A549 (cell line): ENCODE measurements around the gene CCT8. TPM values are rescaled to one million over a fixed set of nuclear protein-coding genes. Genes with fewer than 3 reads are reported as not detected.

Source experiments
- ATAC-seq, 2 experiments: fragments of 200-7000 bp in 1 of 2; fragments of >200 bp in 1 of 2; cut with Nextera tagmentation in 1 of 2; cut with Tn5 transposase in 1 of 2; 3 replicates each; pipeline versions ENCODE4 v1.8.0 to v1.9.1; 2018 to 2020; ENCODE audit warnings: mild to moderate bottlenecking in 1 of 2, moderate library complexity in 1 of 2
- CTCF ChIA-PET: fragments of 300-600 bp; sonication (Branson Sonifier 250); formaldehyde crosslinking; extraction: SDS; loops from one replicate; lab custom pipeline; 2021; ENCODE audit warnings: antibody characterized with exemption, inconsistent platforms; lab: Yijun Ruan, JAX
- POLR2A ChIA-PET: fragments of 350-600 bp; formaldehyde crosslinking; extraction: SDS; loops from one replicate; lab custom pipeline; 2021; ENCODE audit warnings: antibody characterized with exemption, inconsistent platforms; lab: Yijun Ruan, JAX
- DNase-seq, 2 experiments: peaks; one replicate each; pipeline versions ENCODE4 v3.0.0 to v3.0.0-alpha.2; 2011 to 2016; ENCODE audit warnings: low read depth in 1 of 2, low spot score in 1 of 2
- FAIRE-seq: peaks from 2 replicates; lab custom pipeline; 2011; peaks lifted over from hg19 to GRCh38; lab: Jason Lieb, UNC
- H3K27ac ChIP-seq, 2 experiments: fragments of >200 bp; sonication (Bioruptor Twin); formaldehyde crosslinking; 3 replicates each; pipeline ENCODE4 v1.5.1; 2016 to 2017
- H3K4me1 ChIP-seq: fragments of >200 bp; sonication (Bioruptor Twin); formaldehyde crosslinking; 3 replicates; pipeline ENCODE4 v1.6.1; 2016
- H3K4me2 ChIP-seq: fragments of >200 bp; sonication (Bioruptor Twin); formaldehyde crosslinking; 3 replicates; pipeline ENCODE4 v1.6.1; 2016
- H3K4me3 ChIP-seq: fragments of >200 bp; sonication (Bioruptor Twin); formaldehyde crosslinking; 3 replicates; pipeline ENCODE4 v1.5.1; 2016
- H3K9me3 ChIP-seq: fragments of >200 bp; sonication (Bioruptor Twin); formaldehyde crosslinking; 3 replicates; pipeline ENCODE4 v1.6.1; 2016
- CBX8 ChIP-seq: fragments of 200-600 bp; sonication (generic); IDR thresholded peaks from 2 replicates; pipeline ENCODE4 v1.6.1; 2016
- FOSL2 ChIP-seq, 2 experiments: fragments of 450-650 bp in 1 of 2; fragments of >200 bp in 1 of 2; sonication (Bioruptor Twin) in 1 of 2; formaldehyde crosslinking; IDR thresholded peaks; 2 replicates each; pipeline versions ENCODE4 v1.5.0 to v1.6.1; 2016 to 2020; ENCODE audit warnings: mild to moderate bottlenecking in 1 of 2, moderate library complexity in 1 of 2
- HDAC2 ChIP-seq: fragments of 200-600 bp; sonication (generic); IDR thresholded peaks from 2 replicates; pipeline ENCODE4 v1.6.1; 2016
- HEYL ChIP-seq: fragments of 250-450 bp; sonication (Bioruptor Pico); IDR thresholded peaks from 2 replicates; pipeline ENCODE4 v1.8.0; 2021; ENCODE audit warnings: mild to moderate bottlenecking, moderate library complexity
- KDM5A ChIP-seq: fragments of 200-600 bp; sonication (generic); IDR thresholded peaks from 2 replicates; pipeline ENCODE4 v1.6.1; 2016; ENCODE audit warnings: antibody characterized with exemption, mild to moderate bottlenecking
- MAFK ChIP-seq: fragments of 450-650 bp; IDR thresholded peaks from 2 replicates; pipeline ENCODE4 v1.6.1; 2014; ENCODE audit not compliant: partially characterized antibody
- NPAS2 ChIP-seq: fragments of 250-450 bp; sonication (Bioruptor Pico); IDR thresholded peaks from 2 replicates; pipeline ENCODE4 v1.8.0; 2022; ENCODE audit warnings: mild to moderate bottlenecking, moderate library complexity, borderline replicate concordance
- POLR2AphosphoS2 ChIP-seq: conservative IDR thresholded peaks from 2 replicates; pipeline ENCODE4 v1.6.1; 2012; ENCODE audit warnings: low read length, improper control_type of control experiment, inconsistent platforms
- RAD21 ChIP-seq, 2 experiments: fragments of >200 bp in 1 of 2; sonication (Bioruptor Twin) in 1 of 2; formaldehyde crosslinking in 1 of 2; IDR thresholded peaks in 1 of 2; conservative IDR thresholded peaks in 1 of 2; 2 replicates in 1 of 2; 3 replicates in 1 of 2; pipeline ENCODE4 v1.6.1; 2012 to 2018; ENCODE audit warnings: inconsistent platforms in 1 of 2
- ZFP36 ChIP-seq: fragments of 450-650 bp; IDR thresholded peaks from 2 replicates; pipeline ENCODE4 v1.6.1; 2014; ENCODE audit warnings: borderline replicate concordance; ENCODE audit not compliant: partially characterized antibody
- ZNF302 ChIP-seq: fragments of 250-450 bp; sonication (Bioruptor Pico); IDR thresholded peaks from 2 replicates; pipeline ENCODE4 v1.9.0; 2021; ENCODE audit warnings: inconsistent platforms, mild to moderate bottlenecking, moderate library complexity
- WGBS: methylation state at CpG from one replicate; pipeline ENCODE4 v1.1.6; 2017; ENCODE audit errors: missing lambda C conversion rate; 5-methylcytosine and 5-hydroxymethylcytosine counted together
- polyA plus RNA-seq, 4 experiments: library from polyadenylated mRNA; depleted of rRNA in 3 of 4; stranded (reverse); fragments of >200 nt; fragmentation: RNase III in 1 of 4; extraction: RNeasy Plus Mini Kit Qiagen cat#74134 plus additional on column Dnase treatment in 1 of 4; gene quantifications; 2 replicates in 3 of 4; 3 replicates in 1 of 4; pipeline ENCODE4 v1.2.3, GENCODE V29; 2011 to 2017
- TF ChIP-seq, protein P1 (sequence below): fragments of 250-450 bp; sonication (Bioruptor Pico); IDR thresholded peaks from 2 replicates; pipeline ENCODE4 v1.5.0; 2020; ENCODE audit warnings: low read depth, mild to moderate bottlenecking, moderate library complexity
- TF ChIP-seq, protein P2 (sequence below): fragments of 200-600 bp; sonication (generic); IDR thresholded peaks from 2 replicates; pipeline ENCODE4 v1.6.1; 2016; ENCODE audit warnings: antibody characterized with exemption, mild to moderate bottlenecking, moderate library complexity
- TF ChIP-seq, protein P3 (sequence below): fragments of >200 bp; sonication (Bioruptor Twin); formaldehyde crosslinking; IDR thresholded peaks from 2 replicates; pipeline ENCODE4 v1.6.1; 2016

Gene CCT8
- polyA plus RNA-seq, 2 of the 4 experiments (the other 2 are of a cell fraction): 216 to 296 TPM

DNA sequence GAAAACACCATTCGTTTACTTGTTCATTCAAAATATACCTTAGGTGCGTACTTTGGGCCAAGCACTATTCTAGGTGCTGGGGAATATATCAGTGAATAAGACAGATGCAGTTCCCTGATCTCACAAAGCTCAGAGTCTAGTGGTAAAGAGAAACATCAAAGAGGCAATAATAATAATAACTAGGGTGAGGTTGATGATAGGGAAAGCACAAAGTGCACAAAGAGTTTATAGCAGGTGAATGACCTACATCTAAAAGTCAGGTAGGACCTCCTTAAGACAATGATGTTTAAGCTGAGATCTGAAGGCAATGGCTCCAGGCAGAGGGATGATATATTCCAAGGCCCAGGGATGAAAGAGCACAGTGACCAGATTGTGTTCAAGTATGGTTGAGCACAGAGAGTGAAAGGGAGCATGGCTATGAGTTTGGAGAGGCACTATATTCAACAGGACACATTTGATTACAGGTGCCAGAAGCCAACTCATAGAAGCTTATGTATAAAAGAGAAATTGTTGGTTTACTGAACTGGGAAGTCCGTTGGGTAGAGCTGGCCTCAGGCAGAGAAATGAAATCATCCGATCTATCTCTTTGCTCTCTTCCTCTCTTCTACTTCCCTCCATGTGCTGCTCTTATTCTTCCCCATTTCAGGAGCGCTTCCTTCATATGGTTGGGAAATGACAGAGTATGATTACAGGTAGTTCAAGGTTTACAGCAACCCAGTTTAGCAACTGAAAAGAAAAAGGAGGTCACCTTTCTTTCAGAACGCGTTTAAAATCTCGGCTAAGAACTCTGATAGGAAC is 23.0 kb upstream of the CCT8 start:
- CTCF ChIA-PET: interaction anchor here (1.1 to 1.3 kb wide), 3 partner anchors 9 to 252 kb away, joined by 3 to 5 read pairs (median 3); no protein-coding TSS in a partner anchor
- TF ChIP-seq, protein P1, sequence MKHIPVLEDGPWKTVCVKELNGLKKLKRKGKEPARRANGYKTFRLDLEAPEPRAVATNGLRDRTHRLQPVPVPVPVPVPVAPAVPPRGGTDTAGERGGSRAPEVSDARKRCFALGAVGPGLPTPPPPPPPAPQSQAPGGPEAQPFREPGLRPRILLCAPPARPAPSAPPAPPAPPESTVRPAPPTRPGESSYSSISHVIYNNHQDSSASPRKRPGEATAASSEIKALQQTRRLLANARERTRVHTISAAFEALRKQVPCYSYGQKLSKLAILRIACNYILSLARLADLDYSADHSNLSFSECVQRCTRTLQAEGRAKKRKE (CRISPR knock-in tag): no peak
- TF ChIP-seq POLR2AphosphoS2: no peak
- TF ChIP-seq HDAC2: no peak
- no peak for TF ChIP-seq HEYL (CRISPR knock-in tag)
- TF ChIP-seq, protein P2, sequence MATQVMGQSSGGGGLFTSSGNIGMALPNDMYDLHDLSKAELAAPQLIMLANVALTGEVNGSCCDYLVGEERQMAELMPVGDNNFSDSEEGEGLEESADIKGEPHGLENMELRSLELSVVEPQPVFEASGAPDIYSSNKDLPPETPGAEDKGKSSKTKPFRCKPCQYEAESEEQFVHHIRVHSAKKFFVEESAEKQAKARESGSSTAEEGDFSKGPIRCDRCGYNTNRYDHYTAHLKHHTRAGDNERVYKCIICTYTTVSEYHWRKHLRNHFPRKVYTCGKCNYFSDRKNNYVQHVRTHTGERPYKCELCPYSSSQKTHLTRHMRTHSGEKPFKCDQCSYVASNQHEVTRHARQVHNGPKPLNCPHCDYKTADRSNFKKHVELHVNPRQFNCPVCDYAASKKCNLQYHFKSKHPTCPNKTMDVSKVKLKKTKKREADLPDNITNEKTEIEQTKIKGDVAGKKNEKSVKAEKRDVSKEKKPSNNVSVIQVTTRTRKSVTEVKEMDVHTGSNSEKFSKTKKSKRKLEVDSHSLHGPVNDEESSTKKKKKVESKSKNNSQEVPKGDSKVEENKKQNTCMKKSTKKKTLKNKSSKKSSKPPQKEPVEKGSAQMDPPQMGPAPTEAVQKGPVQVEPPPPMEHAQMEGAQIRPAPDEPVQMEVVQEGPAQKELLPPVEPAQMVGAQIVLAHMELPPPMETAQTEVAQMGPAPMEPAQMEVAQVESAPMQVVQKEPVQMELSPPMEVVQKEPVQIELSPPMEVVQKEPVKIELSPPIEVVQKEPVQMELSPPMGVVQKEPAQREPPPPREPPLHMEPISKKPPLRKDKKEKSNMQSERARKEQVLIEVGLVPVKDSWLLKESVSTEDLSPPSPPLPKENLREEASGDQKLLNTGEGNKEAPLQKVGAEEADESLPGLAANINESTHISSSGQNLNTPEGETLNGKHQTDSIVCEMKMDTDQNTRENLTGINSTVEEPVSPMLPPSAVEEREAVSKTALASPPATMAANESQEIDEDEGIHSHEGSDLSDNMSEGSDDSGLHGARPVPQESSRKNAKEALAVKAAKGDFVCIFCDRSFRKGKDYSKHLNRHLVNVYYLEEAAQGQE: no peak
- no peak for TF ChIP-seq FOSL2 (IDR thresholded peaks at IDR 0.05)
- no peak for TF ChIP-seq FOSL2 (CRISPR knock-in tag; IDR thresholded peaks at IDR 0.05)
- no peak for TF ChIP-seq KDM5A
- no peak for TF ChIP-seq MAFK
- TF ChIP-seq, protein P3, sequence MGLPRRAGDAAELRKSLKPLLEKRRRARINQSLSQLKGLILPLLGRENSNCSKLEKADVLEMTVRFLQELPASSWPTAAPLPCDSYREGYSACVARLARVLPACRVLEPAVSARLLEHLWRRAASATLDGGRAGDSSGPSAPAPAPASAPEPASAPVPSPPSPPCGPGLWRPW: no peak
- no peak for TF ChIP-seq CBX8
- no peak for TF ChIP-seq ZFP36
- TF ChIP-seq RAD21 (conservative IDR thresholded peaks at IDR 0.05 in 1 of 2, IDR thresholded peaks at IDR 0.05 in 1 of 2): no peak
- TF ChIP-seq NPAS2 (CRISPR knock-in tag): no peak
- TF ChIP-seq ZNF302 (CRISPR knock-in tag): no peak
- ATAC-seq (no peak), FAIRE-seq (no peak), DNase-seq (no peak)
- 91% methylated on average over 8 of the region's 8 CpGs for WGBS
- no peak overlapping the region for H3K27ac ChIP-seq
- POLR2A ChIA-PET: no interaction called here
- no peaks in the 10 kb centered on the region for H3K9me3 ChIP-seq
- H3K4me3 ChIP-seq: no peak overlapping the region
- H3K4me1 ChIP-seq: peaks cover 1% of the 10 kb centered on the region; the same call in 2 of the 3 replicates
- H3K4me2 ChIP-seq: no peak overlapping the region

DNA sequence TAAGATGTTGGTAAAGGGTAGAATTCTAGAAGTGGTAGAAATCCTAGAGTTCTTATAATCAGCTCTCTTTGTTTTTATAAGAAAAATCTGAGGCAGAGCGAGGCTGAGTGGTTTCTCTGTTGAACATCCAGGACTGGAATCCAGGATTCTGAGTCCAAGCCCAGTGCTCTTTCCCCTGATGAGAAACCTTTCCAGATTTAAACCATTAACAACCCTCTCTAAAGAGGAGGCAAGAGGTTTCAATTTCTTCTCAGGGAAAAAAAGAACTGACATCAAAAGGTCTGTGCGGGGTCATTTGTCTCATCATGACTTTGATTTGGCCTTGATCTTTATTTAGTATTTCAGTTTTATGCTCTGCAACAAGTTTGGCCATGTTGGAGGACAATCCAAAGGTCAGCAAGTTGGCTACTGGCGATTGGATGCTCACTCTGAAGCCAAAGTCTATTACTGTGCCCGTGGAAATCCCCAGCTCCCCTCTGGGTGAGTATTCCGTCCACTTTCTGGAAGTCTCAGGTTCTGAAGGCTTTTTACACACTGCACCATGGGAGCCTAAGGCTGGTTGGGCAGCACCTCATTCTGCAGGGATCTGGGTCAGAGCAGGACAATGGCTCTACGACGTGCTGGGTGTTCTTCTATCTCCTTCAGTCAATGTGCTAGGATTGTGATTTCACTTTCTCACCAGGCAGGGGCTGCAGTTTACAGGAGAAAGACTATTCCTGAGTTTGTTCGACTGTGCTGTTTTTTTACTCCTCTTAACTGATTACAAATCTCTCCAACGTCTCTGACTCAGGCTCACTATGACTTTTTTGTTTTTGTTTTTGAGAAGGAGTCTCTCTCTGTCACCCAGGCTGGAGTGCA is 18.9 kb upstream of the CCT8 start:
- no peak overlapping the region for H3K4me3 ChIP-seq
- CTCF ChIA-PET: interaction anchor here (0.6 to 2.6 kb wide), 7 partner anchors 16 to 281 kb away, joined by 3 to 9 read pairs (median 4); no protein-coding TSS in a partner anchor
- POLR2A ChIA-PET: no interaction called here
- no peaks in the 10 kb centered on the region for H3K9me3 ChIP-seq
- H3K27ac ChIP-seq: no peak overlapping the region
- 64% methylated on average over 9 of the region's 9 CpGs for WGBS
- ATAC-seq: no peak
- no peak for FAIRE-seq
- peaks cover 12% of the 10 kb centered on the region for H3K4me1 ChIP-seq
- H3K4me2 ChIP-seq: no peak overlapping the region
- DNase-seq: no peak
- no peak for TF ChIP-seq POLR2AphosphoS2
